ENCODE data around the gene CYP2W1. TPM values are rescaled to one million over a fixed set of nuclear protein-coding genes. Genes with fewer than 3 reads are reported as not detected.
"Not testable (repeated sequence)": the region's sequence is repeated elsewhere in the genome, so short reads cannot be mapped to it uniquely, and the experiment has no call there.

Gene CYP2W1
- total and polyA plus RNA-seq, 3 experiments from 2014 or later: not detected

- Mint-ChIP-seq H3K27ac (peak within 1 kb of the TSS in 2 of 8 donors; percentile 61 to 63), H3K27me3 (peaks cover 0 to 2% of the 10 kb centered on the region in 2 donors), H3K4me3 (peak within 1 kb of the TSS; percentile 66 to 89 (median 80)), H3K4me1 (peaks cover 5 to 20% (median 12%) of the 10 kb centered on the region in 3 donors), H3K9me3 (no peaks in the 10 kb centered on the region), H3K36me3 (peaks cover 0 to 1% (median 0%) of the 10 kb centered on the region in 3 donors)
- POLR2A ChIA-PET: interaction anchor here (1.3 to 1.4 kb wide), 2 partner anchors 29 to 31 kb away, joined by 4 to 6 read pairs; no protein-coding TSS in a partner anchor
- DNase-seq: peak; percentile 38 to 69 (median 62)
- CTCF ChIA-PET: interaction anchor here (0.5 to 4.2 kb wide), 5 partner anchors 13 to 45 kb away, joined by 3 to 22 read pairs (median 3); no protein-coding TSS in a partner anchor
- Histone ChIP-seq H3K27ac (ENCODE audit: low read depth, low read length) (no peak within 1 kb of the TSS), H3K27me3 (ENCODE audit: insufficient read depth, low read length, poor library complexity, severe bottlenecking) (no peaks in the 10 kb centered on the region), H3K36me3 (ENCODE audit: insufficient read depth, low read length) (no peaks in the 10 kb centered on the region), H3K4me1 (ENCODE audit: insufficient read depth, low read length) (peaks cover 8% of the 10 kb centered on the region), H3K4me3 (ENCODE audit: low read length) (no peak within 1 kb of the TSS), H3K9me3 (ENCODE audit: low read length) (no peaks in the 10 kb centered on the region)
These were observed 28.4 kb upstream of the CYP2W1 start, which contains the start of gene ADAP1 for GRCh38 chr7:954330-955238. Gene ADAP1 (minus strand): TSS chr7:954680. CDS start chr7:954477, 203 bp downstream.

- Mint-ChIP-seq H3K36me3 (no peaks in the 10 kb centered on the region), H3K27me3 (peaks cover 0 to 2% of the 10 kb centered on the region in 2 donors), H3K4me1 (peaks cover 0 to 17% (median 10%) of the 10 kb centered on the region in 3 donors), H3K27ac (peak overlapping the region in 4 of 8 donors; percentile 6 to 81 (median 74)), H3K4me3 (peak overlapping the region in 6 of 7 donors; percentile 73 to 92 (median 82)), H3K9me3 (no peaks in the 10 kb centered on the region)
- ChIA-PET CTCF (interaction anchor here (0.8 to 4.2 kb wide), 3 partner anchors 18 to 109 kb away, joined by 3 to 22 read pairs (median 3); no protein-coding TSS in a partner anchor), POLR2A (no interaction called here)
- H3K4me1 ChIP-seq (ENCODE audit: insufficient read depth, low read length): peaks cover 8% of the 10 kb centered on the region
- H3K36me3 ChIP-seq (ENCODE audit: insufficient read depth, low read length): no peaks in the 10 kb centered on the region
- no peaks in the 10 kb centered on the region for H3K27me3 ChIP-seq (ENCODE audit: insufficient read depth, low read length, poor library complexity, severe bottlenecking)
- H3K4me3 ChIP-seq (ENCODE audit: low read length): no peak overlapping the region
- H3K9me3 ChIP-seq (ENCODE audit: low read length): no peaks in the 10 kb centered on the region
- peak in 1 of 5 donors; percentile 45 for DNase-seq
- no peak overlapping the region for H3K27ac ChIP-seq (ENCODE audit: low read depth, low read length)
These were observed 26.9 kb upstream of the CYP2W1 start for GRCh38 chr7:956031-956430.

DNA sequence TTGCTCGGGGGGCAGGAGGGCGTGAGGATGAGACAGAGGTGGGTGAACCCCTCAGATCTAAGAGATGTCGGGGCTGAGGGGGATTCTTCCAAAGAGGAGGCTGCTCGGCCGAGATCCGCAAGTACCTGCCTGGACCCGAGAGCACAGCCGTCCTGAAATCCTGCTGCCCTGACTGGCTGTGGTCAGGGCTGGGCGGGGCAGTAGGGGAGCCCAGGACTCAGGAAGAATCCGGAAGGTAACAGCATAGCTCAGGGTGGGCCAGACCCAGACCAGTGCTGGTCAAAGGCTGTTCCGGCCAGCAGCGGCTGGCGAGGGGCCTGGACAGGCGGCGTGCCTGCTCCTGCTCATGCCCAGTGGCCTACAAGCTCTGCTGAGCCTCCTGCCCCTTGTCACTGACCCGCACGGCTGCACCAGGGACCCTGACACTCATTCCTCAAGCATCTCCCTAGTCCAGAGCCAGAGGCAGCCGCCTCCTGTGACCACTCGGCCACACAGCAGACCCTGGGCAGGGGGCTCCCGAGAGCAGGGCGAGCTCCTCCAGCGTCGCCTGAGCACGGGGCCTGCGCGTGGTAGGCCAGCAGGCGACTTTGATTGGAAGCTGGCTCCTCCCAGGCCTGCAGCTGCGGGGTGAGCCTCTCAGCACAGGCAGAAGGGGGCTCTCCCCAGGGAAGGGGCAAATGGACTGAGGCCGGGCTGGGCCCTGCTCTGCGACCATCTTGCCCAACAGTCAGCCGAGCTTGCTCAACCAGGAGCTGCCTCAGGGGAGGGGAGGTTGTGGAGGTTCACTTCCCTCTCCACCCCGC is 25.4 kb upstream of the CYP2W1 start:
- Mint-ChIP-seq H3K27ac (no peak overlapping the region), H3K9me3 (no peaks in the 10 kb centered on the region), H3K36me3 (no peaks in the 10 kb centered on the region), H3K4me1 (peaks cover 0 to 13% (median 7%) of the 10 kb centered on the region in 3 donors), H3K4me3 (no peak overlapping the region), H3K27me3 (peaks cover 2 to 7% of the 10 kb centered on the region in 2 donors)
- peak in 1 of 5 donors; percentile 43 for DNase-seq
- H3K36me3 ChIP-seq (ENCODE audit: insufficient read depth, low read length): no peaks in the 10 kb centered on the region
- no peaks in the 10 kb centered on the region for H3K27me3 ChIP-seq (ENCODE audit: insufficient read depth, low read length, poor library complexity, severe bottlenecking)
- POLR2A ChIA-PET: no interaction called here
- H3K9me3 ChIP-seq (ENCODE audit: low read length): no peaks in the 10 kb centered on the region
- no peak overlapping the region for H3K4me3 ChIP-seq (ENCODE audit: low read length)
- no peak overlapping the region for H3K27ac ChIP-seq (ENCODE audit: low read depth, low read length)
- CTCF ChIA-PET: interaction anchor here (0.8 to 4.2 kb wide), 3 partner anchors 16 to 48 kb away, joined by 3 to 22 read pairs (median 4); no protein-coding TSS in a partner anchor
- peaks cover 8% of the 10 kb centered on the region for H3K4me1 ChIP-seq (ENCODE audit: insufficient read depth, low read length)

DNA sequence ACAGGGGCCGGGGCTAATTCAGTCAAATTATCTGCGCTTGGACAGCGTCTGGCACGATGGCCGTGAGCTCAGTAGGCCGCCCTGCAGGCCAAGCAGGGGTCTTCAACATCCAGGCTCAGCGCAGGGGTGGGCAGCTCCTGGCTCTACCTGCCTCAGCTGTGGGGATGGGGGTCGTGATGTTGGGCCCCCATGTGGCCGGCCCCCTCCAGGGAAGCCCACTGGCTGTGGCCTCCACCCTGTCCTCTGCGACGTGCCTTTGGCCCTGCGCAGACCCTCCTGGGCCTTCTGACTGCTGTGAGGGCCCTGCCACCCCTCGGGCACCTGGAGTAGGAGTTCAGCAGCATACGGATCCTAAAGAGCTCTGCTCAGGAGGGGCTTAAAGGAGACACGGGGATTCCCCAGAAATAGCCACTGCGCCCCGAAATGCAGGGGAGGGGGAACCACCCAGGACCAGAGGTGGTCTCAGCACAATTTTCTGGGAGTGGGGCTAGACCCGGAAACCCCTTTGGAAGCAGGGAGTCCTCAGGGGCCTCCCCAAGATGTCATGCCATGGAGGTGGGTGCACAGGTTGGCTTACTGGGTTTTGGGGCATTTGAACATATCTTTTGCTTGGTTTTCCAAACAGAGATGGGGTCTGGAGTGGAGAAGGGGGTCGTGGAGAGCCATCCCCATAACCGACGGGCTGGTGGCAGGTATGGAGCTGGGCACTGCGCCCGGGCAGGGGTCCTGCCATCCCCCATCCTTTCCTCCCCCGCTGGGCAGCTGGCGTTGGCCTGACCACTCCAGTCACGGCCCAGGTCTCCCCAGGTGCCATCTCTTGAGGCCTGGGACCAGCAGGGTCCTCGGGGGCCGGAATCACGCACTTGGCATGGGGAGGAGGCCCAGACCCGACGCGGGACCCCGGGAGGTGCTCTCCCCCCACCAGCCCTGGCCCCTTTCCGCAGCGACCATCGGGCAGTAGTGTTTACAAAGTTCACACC is 24.5 kb upstream of the CYP2W1 start:
- Histone ChIP-seq H3K27ac (ENCODE audit: low read depth, low read length) (no peak overlapping the region), H3K9me3 (ENCODE audit: low read length) (no peaks in the 10 kb centered on the region), H3K36me3 (ENCODE audit: insufficient read depth, low read length) (no peaks in the 10 kb centered on the region), H3K27me3 (ENCODE audit: insufficient read depth, low read length, poor library complexity, severe bottlenecking) (no peaks in the 10 kb centered on the region), H3K4me1 (ENCODE audit: insufficient read depth, low read length) (peaks cover 10% of the 10 kb centered on the region), H3K4me3 (ENCODE audit: low read length) (no peak overlapping the region)
- CTCF ChIA-PET: interaction anchor here (1.1 to 4.2 kb wide), 2 partner anchors 15 to 49 kb away, joined by 4 to 22 read pairs; no protein-coding TSS in a partner anchor
- peak in 1 of 5 donors; percentile 38 for DNase-seq
- POLR2A ChIA-PET: interaction anchor here (0.6 kb wide), 1 partner anchor 15 kb away, joined by 3 read pairs; no protein-coding TSS in a partner anchor
- Mint-ChIP-seq H3K4me1 (peaks cover 1 to 16% (median 8%) of the 10 kb centered on the region in 3 donors), H3K27ac (no peak overlapping the region), H3K36me3 (no peaks in the 10 kb centered on the region), H3K27me3 (peaks cover 2 to 7% of the 10 kb centered on the region in 2 donors), H3K9me3 (no peaks in the 10 kb centered on the region), H3K4me3 (no peak overlapping the region)

DNA sequence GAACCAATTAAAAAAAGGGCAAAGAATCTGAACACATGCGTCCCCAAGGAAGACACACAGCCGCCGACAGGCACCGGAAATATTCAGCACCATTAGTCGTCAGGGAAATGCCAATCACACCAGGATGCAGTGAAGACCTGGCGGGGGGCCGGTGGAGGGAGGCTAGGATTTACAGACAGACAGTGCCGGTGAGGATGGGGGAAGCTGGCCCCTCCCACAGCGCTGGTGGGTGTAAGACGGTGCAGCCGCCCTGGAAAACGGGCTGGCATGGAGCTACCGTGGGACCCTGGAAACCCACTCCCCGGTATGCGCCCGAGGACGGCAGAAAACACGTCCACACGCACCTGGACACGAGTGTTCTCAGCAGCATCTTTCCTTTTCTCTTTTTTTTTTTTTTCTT is 23.7 kb upstream of the CYP2W1 start:
- CTCF ChIA-PET: interaction anchor here (0.6 to 4.2 kb wide), 2 partner anchors 15 to 50 kb away, joined by 3 to 22 read pairs; no protein-coding TSS in a partner anchor
- POLR2A ChIA-PET: interaction anchor here (0.6 kb wide), 1 partner anchor 14 kb away, joined by 3 read pairs; no protein-coding TSS in a partner anchor

GRCh38 chr7:959740-960139 is 23.2 kb upstream of the CYP2W1 start:
- peaks cover 5 to 26% (median 11%) of the 10 kb centered on the region in 3 donors for H3K4me1 Mint-ChIP-seq
- not testable (repeated sequence) for DNase-seq; H3K27ac ChIP-seq (ENCODE audit: low read depth, low read length); H3K27me3 ChIP-seq (ENCODE audit: insufficient read depth, low read length, poor library complexity, severe bottlenecking); H3K36me3 Mint-ChIP-seq; H3K9me3 Mint-ChIP-seq; H3K4me3 ChIP-seq (ENCODE audit: low read length); H3K27ac Mint-ChIP-seq; H3K36me3 ChIP-seq (ENCODE audit: insufficient read depth, low read length); H3K27me3 Mint-ChIP-seq; H3K4me3 Mint-ChIP-seq; H3K9me3 ChIP-seq (ENCODE audit: low read length)
- peaks cover 16% of the 10 kb centered on the region for H3K4me1 ChIP-seq (ENCODE audit: insufficient read depth, low read length)
- ChIA-PET CTCF (interaction anchor here (0.6 kb wide), 1 partner anchor 14 kb away, joined by 3 read pairs; no protein-coding TSS in a partner anchor), POLR2A (interaction anchor here (0.6 kb wide), 1 partner anchor 14 kb away, joined by 3 read pairs; no protein-coding TSS in a partner anchor)

More for the DNA sequence above, 23.7 kb upstream of the CYP2W1 start:
- no peaks in the 10 kb centered on the region for H3K9me3 Mint-ChIP-seq
- Histone ChIP-seq H3K27ac (ENCODE audit: low read depth, low read length) (no peak overlapping the region), H3K27me3 (ENCODE audit: insufficient read depth, low read length, poor library complexity, severe bottlenecking) (no peaks in the 10 kb centered on the region), H3K36me3 (ENCODE audit: insufficient read depth, low read length) (no peaks in the 10 kb centered on the region), H3K4me3 (ENCODE audit: low read length) (no peak overlapping the region), H3K9me3 (ENCODE audit: low read length) (no peaks in the 10 kb centered on the region), H3K4me1 (ENCODE audit: insufficient read depth, low read length) (peaks cover 16% of the 10 kb centered on the region)
- H3K36me3 Mint-ChIP-seq: no peaks in the 10 kb centered on the region
- H3K27ac Mint-ChIP-seq: no peak overlapping the region
- DNase-seq: peak in 1 of 5 donors; percentile 26
- H3K27me3 Mint-ChIP-seq: peaks cover 2 to 7% of the 10 kb centered on the region in 2 donors
- H3K4me3 Mint-ChIP-seq: no peak overlapping the region
- H3K4me1 Mint-ChIP-seq: peaks cover 4 to 22% (median 10%) of the 10 kb centered on the region in 3 donors

Data from CD8-positive, alpha-beta memory T cell (primary cell).